Stomach (tissue), 4 donors: ENCODE measurements around the gene FNBP1L.

Experiments
- EP300 ChIP-seq: sonication (generic); formaldehyde crosslinking; IDR thresholded peaks from one replicate; pipeline ENCODE4 v1.6.1; 2017; ENCODE audit warnings: antibody characterized with exemption
- POLR2A ChIP-seq, 4 donors: fragments of 450-650 bp; IDR thresholded peaks; one replicate each; pipeline ENCODE4 v1.6.1; 2016; ENCODE audit warnings: antibody characterized with exemption in 4 of 4, control low read depth in 2 of 4, mild to moderate bottlenecking in 1 of 4, moderate library complexity in 1 of 4

- TF ChIP-seq POLR2A (IDR thresholded peaks at IDR 0.05) (no peak), EP300 (no peak)
Observed at GRCh38 chr1:93552741-93553455, 105.0 kb downstream of the FNBP1L start.
